GM12891 (cell line): ENCODE measurements around the gene STAT5B.

ENCODE experiments used
- POLR2A ChIP-seq: IDR thresholded peaks from 2 replicates; pipeline ENCODE4 v1.6.1; 2011; ENCODE audit warnings: low read depth, low read length, control low read depth
- POLR2AphosphoS5 ChIP-seq: IDR thresholded peaks from 2 replicates; pipeline ENCODE4 v1.6.1; 2011; ENCODE audit warnings: low read depth, low read length, control low read depth
- POU2F2 ChIP-seq: IDR thresholded peaks from 2 replicates; pipeline ENCODE4 v1.6.1; 2011; ENCODE audit warnings: low read depth, mild to moderate bottlenecking, control low read depth, low read length, moderate library complexity
- SPI1 ChIP-seq: IDR thresholded peaks from 2 replicates; pipeline ENCODE4 v1.6.1; 2011; ENCODE audit warnings: low read depth, low read length, control low read depth
- TAF1 ChIP-seq: IDR thresholded peaks from 2 replicates; pipeline ENCODE4 v1.6.1; 2011; ENCODE audit warnings: low read depth, low read length, control low read depth

- no peak for TF ChIP-seq POLR2A
- no peak for TF ChIP-seq POLR2AphosphoS5
- TF ChIP-seq POU2F2 = no peak
- TF ChIP-seq SPI1 = no peak
- no peak for TF ChIP-seq TAF1
Measured at GRCh38 chr17:42270596-42270995, 5.6 kb downstream of the STAT5B start.
